ENCODE results near the gene PROC.
A peak's percentile ranks its signal among the peaks of the same experiment; 100 is the strongest.

Gene PROC

GRCh38 chr2:127413200-127413599 is 5.0 kb upstream of the PROC start:
- H4K91ac ChIP-seq (ENCODE audit: low read depth, low read length, poor library complexity): no peak overlapping the region
- DNase-seq (ENCODE audit: low spot score): no peak
- H2BK15ac ChIP-seq (ENCODE audit: low read length): no peak overlapping the region
- no peak overlapping the region for H3K9ac ChIP-seq (ENCODE audit: low read depth, low read length, poor library complexity)
- peaks cover 0 to 7% of the 10 kb centered on the region in 2 donors for H3K9me3 ChIP-seq (replicated peaks in 1 of 2; ENCODE audit: control insufficient read depth in 2 of 2, insufficient read depth in 1 of 2, low read depth in 1 of 2, low read length in 2 of 2)
- no peak overlapping the region for H2BK5ac ChIP-seq (ENCODE audit: low read length)
- H3K4me3 ChIP-seq (ENCODE audit: low read length in 2 of 2): no peak overlapping the region
- no peak overlapping the region for H3K23ac ChIP-seq (ENCODE audit: low read depth, low read length, poor library complexity)
- H3K27me3 ChIP-seq (ENCODE audit: control insufficient read depth in 3 of 3, insufficient read depth in 3 of 3, low read depth in 1 of 3, low read length in 3 of 3): peaks cover 5 to 36% (median 19%) of the 10 kb centered on the region in 3 experiments
- no peak overlapping the region for H2AK5ac ChIP-seq (ENCODE audit: low read depth, low read length)
- no peak overlapping the region for H2BK12ac ChIP-seq (ENCODE audit: low read length)
- no peak overlapping the region for H3K18ac ChIP-seq (ENCODE audit: low read length)
- WGBS, 2 donors (ENCODE audit: extremely low coverage in 2 of 2, insufficient read length in 2 of 2, insufficient replicate concordance in 1 of 2): no CpG with 5 or more reads among the region's 3 CpGs
- H3K79me1 ChIP-seq (ENCODE audit: low read depth, low read length): no peaks in the 10 kb centered on the region
- H4K8ac ChIP-seq (ENCODE audit: low read depth, low read length): no peak overlapping the region
- H3K36me3 ChIP-seq (replicated peaks in 1 of 2; ENCODE audit: control insufficient read depth in 2 of 2, insufficient read depth in 2 of 2, low read length in 2 of 2): no peaks in the 10 kb centered on the region
- no peak overlapping the region for H3K4ac ChIP-seq (ENCODE audit: low read length)
- H3K4me2 ChIP-seq (ENCODE audit: insufficient read depth, low read length, poor library complexity, severe bottlenecking): no peak overlapping the region
- no peak overlapping the region for H3K14ac ChIP-seq (ENCODE audit: low read length)
- no peak overlapping the region for H2BK120ac ChIP-seq (ENCODE audit: low read depth, low read length)
- H3K4me1 ChIP-seq (ENCODE audit: control insufficient read depth in 2 of 2, insufficient read depth in 1 of 2, low read depth in 1 of 2, low read length in 2 of 2): peaks cover 0 to 7% of the 10 kb centered on the region in 2 donors
- H2AFZ ChIP-seq (ENCODE audit: low read length): no peak overlapping the region
- H3K27ac ChIP-seq (replicated peaks; ENCODE audit: low read length): no peak overlapping the region

- no peak overlapping the region for H2BK5ac ChIP-seq (ENCODE audit: low read length)
- H3K27ac ChIP-seq (replicated peaks; ENCODE audit: low read length): no peak overlapping the region
- no peak overlapping the region for H4K91ac ChIP-seq (ENCODE audit: low read depth, low read length, poor library complexity)
- no peaks in the 10 kb centered on the region for H3K36me3 ChIP-seq (replicated peaks in 1 of 2; ENCODE audit: control insufficient read depth in 2 of 2, insufficient read depth in 2 of 2, low read length in 2 of 2)
- no peak overlapping the region for H2BK120ac ChIP-seq (ENCODE audit: low read depth, low read length)
- no peak overlapping the region for H3K23ac ChIP-seq (ENCODE audit: low read depth, low read length, poor library complexity)
- H3K14ac ChIP-seq (ENCODE audit: low read length): no peak overlapping the region
- no peak for DNase-seq (ENCODE audit: low spot score)
- no peak overlapping the region for H3K9ac ChIP-seq (ENCODE audit: low read depth, low read length, poor library complexity)
- H2AK5ac ChIP-seq (ENCODE audit: low read depth, low read length): no peak overlapping the region
- H3K4me3 ChIP-seq (ENCODE audit: low read length in 2 of 2): no peak overlapping the region
- H3K9me3 ChIP-seq (replicated peaks in 1 of 2; ENCODE audit: control insufficient read depth in 2 of 2, insufficient read depth in 1 of 2, low read depth in 1 of 2, low read length in 2 of 2): peaks cover 0 to 7% of the 10 kb centered on the region in 2 donors
- H3K4me1 ChIP-seq (ENCODE audit: control insufficient read depth in 2 of 2, insufficient read depth in 1 of 2, low read depth in 1 of 2, low read length in 2 of 2): peaks cover 0 to 4% of the 10 kb centered on the region in 2 donors
- no peak overlapping the region for H3K18ac ChIP-seq (ENCODE audit: low read length)
- WGBS, 2 donors (ENCODE audit: extremely low coverage in 2 of 2, insufficient read length in 2 of 2, insufficient replicate concordance in 1 of 2): no CpG with 5 or more reads among the region's 8 CpGs
- H3K27me3 ChIP-seq (ENCODE audit: control insufficient read depth in 3 of 3, insufficient read depth in 3 of 3, low read depth in 1 of 3, low read length in 3 of 3): peaks cover 5 to 44% (median 20%) of the 10 kb centered on the region in 3 experiments
- H3K4me2 ChIP-seq (ENCODE audit: insufficient read depth, low read length, poor library complexity, severe bottlenecking): no peak overlapping the region
- no peaks in the 10 kb centered on the region for H3K79me1 ChIP-seq (ENCODE audit: low read depth, low read length)
- no peak overlapping the region for H2AFZ ChIP-seq (ENCODE audit: low read length)
- no peak overlapping the region for H2BK12ac ChIP-seq (ENCODE audit: low read length)
- no peak overlapping the region for H3K4ac ChIP-seq (ENCODE audit: low read length)
- no peak overlapping the region for H2BK15ac ChIP-seq (ENCODE audit: low read length)
- no peak overlapping the region for H4K8ac ChIP-seq (ENCODE audit: low read depth, low read length)
Observed at GRCh38 chr2:127413782-127414637, 4.2 kb upstream of the PROC start.

- Histone ChIP-seq H3K36me3 (replicated peaks in 1 of 2; ENCODE audit: control insufficient read depth in 2 of 2, insufficient read depth in 2 of 2, low read length in 2 of 2) (no peaks in the 10 kb centered on the region), H3K14ac (ENCODE audit: low read length) (no peak overlapping the region), H3K4ac (ENCODE audit: low read length) (no peak overlapping the region), H2BK120ac (ENCODE audit: low read depth, low read length) (no peak overlapping the region), H3K23ac (ENCODE audit: low read depth, low read length, poor library complexity) (peak overlapping the region; percentile 86), H3K9ac (ENCODE audit: low read depth, low read length, poor library complexity) (no peak overlapping the region), H3K9me3 (replicated peaks in 1 of 2; ENCODE audit: control insufficient read depth in 2 of 2, insufficient read depth in 1 of 2, low read depth in 1 of 2, low read length in 2 of 2) (peaks cover 0 to 7% of the 10 kb centered on the region in 2 donors), H3K79me1 (ENCODE audit: low read depth, low read length) (no peaks in the 10 kb centered on the region), H2BK15ac (ENCODE audit: low read length) (no peak overlapping the region), H3K18ac (ENCODE audit: low read length) (no peak overlapping the region), H4K91ac (ENCODE audit: low read depth, low read length, poor library complexity) (no peak overlapping the region), H2AFZ (ENCODE audit: low read length) (no peak overlapping the region), H3K27me3 (ENCODE audit: control insufficient read depth in 3 of 3, insufficient read depth in 3 of 3, low read depth in 1 of 3, low read length in 3 of 3) (peaks cover 5 to 53% (median 20%) of the 10 kb centered on the region in 3 experiments), H3K4me3 (ENCODE audit: low read length in 2 of 2) (no peak overlapping the region), H2BK12ac (ENCODE audit: low read length) (peak overlapping the region; percentile 31), H2BK5ac (ENCODE audit: low read length) (no peak overlapping the region), H4K8ac (ENCODE audit: low read depth, low read length) (no peak overlapping the region), H2AK5ac (ENCODE audit: low read depth, low read length) (no peak overlapping the region), H3K4me2 (ENCODE audit: insufficient read depth, low read length, poor library complexity, severe bottlenecking) (no peak overlapping the region), H3K27ac (replicated peaks; ENCODE audit: low read length) (no peak overlapping the region), H3K4me1 (ENCODE audit: control insufficient read depth in 2 of 2, insufficient read depth in 1 of 2, low read depth in 1 of 2, low read length in 2 of 2) (peaks cover 0 to 4% of the 10 kb centered on the region in 2 donors)
- DNase-seq (ENCODE audit: low spot score): no peak
- WGBS, 2 donors (ENCODE audit: extremely low coverage in 2 of 2, insufficient read length in 2 of 2, insufficient replicate concordance in 1 of 2): no CpG with 5 or more reads among the region's 13 CpGs
Observed at GRCh38 chr2:127414638-127415592, 3.3 kb upstream of the PROC start.
